Gastrocnemius medialis (tissue), 4 donors: ENCODE data around the gene ATG14.
"Not testable (repeated sequence)": the region's sequence is repeated elsewhere in the genome, so short reads cannot be mapped to it uniquely, and the experiment has no call there.

Source experiments
- CTCF ChIP-seq, 5 experiments: fragments of 450-650 bp in 3 of 5; fragments of 200-600 bp in 2 of 5; sonication (generic) in 2 of 5; IDR thresholded peaks in 4 of 5; conservative IDR thresholded peaks in 1 of 5; 1 replicate in 4 of 5; 2 replicates in 1 of 5; pipeline ENCODE4 v1.5.1; 2016 to 2019; ENCODE audit warnings: antibody characterized with exemption in 5 of 5, mild to moderate bottlenecking in 3 of 5, moderate library complexity in 3 of 5
- POLR2A ChIP-seq, 2 donors: fragments of 450-650 bp; IDR thresholded peaks; one replicate each; pipeline ENCODE4 v1.6.1; 2017; ENCODE audit warnings: antibody characterized with exemption in 2 of 2, mild to moderate bottlenecking in 2 of 2, moderate library complexity in 2 of 2

- not testable (repeated sequence) for TF ChIP-seq CTCF (IDR thresholded peaks at IDR 0.05 in 4 of 5, conservative IDR thresholded peaks at IDR 0.05 in 1 of 5); POLR2A (IDR thresholded peaks at IDR 0.05)
These were observed 44.8 kb upstream of the ATG14 start for GRCh38 chr14:55456411-55456810.
